ENCODE measurements around the gene CCDC30.

The CCDC30 gene

DNA sequence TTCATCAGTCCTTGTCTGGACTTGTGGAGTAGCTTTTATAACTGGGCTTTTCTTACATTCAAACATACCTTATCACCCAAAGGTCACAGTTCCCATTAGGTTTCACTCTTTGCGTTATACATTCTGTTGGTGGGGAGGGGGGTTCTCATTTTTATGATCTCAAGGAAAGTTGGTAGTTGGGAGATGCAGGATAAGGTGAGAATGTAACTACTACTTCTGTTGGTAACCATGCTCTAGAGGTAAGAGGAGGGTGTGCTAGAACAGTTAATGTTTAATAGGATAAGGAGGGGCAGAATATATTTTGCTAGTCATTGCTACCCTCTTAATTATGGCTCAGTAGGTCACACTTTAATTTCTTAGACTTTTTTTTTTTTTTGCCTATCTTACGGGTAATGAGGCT, 229.8 kb downstream of the CCDC30 start:
- Mint-ChIP-seq H3K9me3 (no peaks in the 10 kb centered on the region), H3K4me3 (no peak overlapping the region), H3K36me3 (ENCODE audit: insufficient read depth) (peaks cover 45% of the 10 kb centered on the region), H3K4me1 (peaks cover 75% of the 10 kb centered on the region), H3K27ac (ENCODE audit: low read depth) (peak overlapping the region; percentile 33), H3K27me3 (no peaks in the 10 kb centered on the region)
- DNase-seq (ENCODE audit: low spot score in 2 of 2) (no peak), ATAC-seq (replicated peaks; ENCODE audit: extremely low read depth, poor library complexity, severe bottlenecking) (no peak)

DNA sequence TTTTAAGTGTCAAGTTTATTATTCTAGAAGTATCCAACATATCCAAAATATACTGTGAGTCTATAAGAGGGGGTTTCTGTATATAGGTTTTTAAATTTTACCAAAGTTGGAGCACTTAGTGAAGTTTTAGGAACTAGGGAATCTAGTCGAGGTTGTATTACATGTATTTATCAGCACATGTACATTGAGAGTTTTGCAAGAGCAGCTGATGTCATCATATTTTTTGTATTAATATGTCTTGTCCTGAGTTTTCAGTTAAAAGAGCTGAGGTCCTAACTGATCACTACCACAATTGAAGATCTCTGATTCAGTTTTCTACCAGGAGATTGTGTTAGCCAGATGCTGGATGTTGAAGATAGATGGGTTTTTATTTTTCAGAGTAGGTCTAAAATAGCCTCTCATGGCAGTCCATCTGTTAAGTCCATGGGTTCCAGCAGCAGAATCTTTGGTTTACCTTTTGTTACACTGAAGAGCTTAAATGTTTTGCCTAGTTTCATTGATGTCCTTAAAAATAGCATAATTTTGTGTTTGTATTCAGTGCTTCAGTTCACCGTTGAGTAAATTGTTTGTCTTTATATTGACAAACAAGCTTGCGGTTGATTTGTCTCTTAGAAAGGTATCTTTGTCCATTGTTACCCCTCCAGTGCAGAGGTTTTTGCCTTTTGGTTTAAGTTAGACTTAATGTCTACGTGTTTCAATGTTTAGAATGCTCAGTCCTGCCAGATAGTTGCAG, 235.2 kb downstream of the CCDC30 start:
- Mint-ChIP-seq H3K27ac (ENCODE audit: low read depth) (peak overlapping the region; percentile 42), H3K9me3 (no peaks in the 10 kb centered on the region), H3K27me3 (no peaks in the 10 kb centered on the region), H3K36me3 (ENCODE audit: insufficient read depth) (peaks cover 89% of the 10 kb centered on the region), H3K4me3 (no peak overlapping the region), H3K4me1 (peaks cover 38% of the 10 kb centered on the region)
- DNase-seq (ENCODE audit: low spot score in 2 of 2) = no peak
- no peak for ATAC-seq (replicated peaks; ENCODE audit: extremely low read depth, poor library complexity, severe bottlenecking)

DNA sequence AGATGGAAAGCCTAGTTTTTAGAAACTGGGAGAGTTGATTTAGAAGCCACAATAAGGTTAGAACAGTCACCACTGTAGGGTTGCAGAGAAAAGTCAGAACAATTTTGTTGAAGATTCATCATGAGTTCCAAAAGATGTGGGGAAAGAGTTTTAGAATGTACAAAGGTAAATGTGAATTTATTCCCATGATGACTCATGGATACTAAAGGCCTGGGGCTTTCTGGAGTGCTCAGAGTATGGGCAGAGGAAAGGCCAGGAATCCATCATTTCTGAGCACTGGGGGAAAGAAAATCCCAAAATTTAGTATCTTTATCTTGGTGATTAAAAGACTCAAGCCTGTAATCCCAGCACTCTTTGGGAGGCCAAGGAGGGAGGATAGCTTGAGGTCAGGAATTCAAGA, 236.9 kb downstream of the CCDC30 start:
- no peak for ATAC-seq (replicated peaks; ENCODE audit: extremely low read depth, poor library complexity, severe bottlenecking)
- no peak for DNase-seq (ENCODE audit: low spot score in 2 of 2)
- peaks cover 21% of the 10 kb centered on the region for H3K4me1 Mint-ChIP-seq
- H3K36me3 Mint-ChIP-seq (ENCODE audit: insufficient read depth) = peaks cover 94% of the 10 kb centered on the region
- peak overlapping the region; percentile 42 for H3K27ac Mint-ChIP-seq (ENCODE audit: low read depth)
- no peaks in the 10 kb centered on the region for H3K9me3 Mint-ChIP-seq
- H3K27me3 Mint-ChIP-seq = no peaks in the 10 kb centered on the region
- no peak overlapping the region for H3K4me3 Mint-ChIP-seq

DNA sequence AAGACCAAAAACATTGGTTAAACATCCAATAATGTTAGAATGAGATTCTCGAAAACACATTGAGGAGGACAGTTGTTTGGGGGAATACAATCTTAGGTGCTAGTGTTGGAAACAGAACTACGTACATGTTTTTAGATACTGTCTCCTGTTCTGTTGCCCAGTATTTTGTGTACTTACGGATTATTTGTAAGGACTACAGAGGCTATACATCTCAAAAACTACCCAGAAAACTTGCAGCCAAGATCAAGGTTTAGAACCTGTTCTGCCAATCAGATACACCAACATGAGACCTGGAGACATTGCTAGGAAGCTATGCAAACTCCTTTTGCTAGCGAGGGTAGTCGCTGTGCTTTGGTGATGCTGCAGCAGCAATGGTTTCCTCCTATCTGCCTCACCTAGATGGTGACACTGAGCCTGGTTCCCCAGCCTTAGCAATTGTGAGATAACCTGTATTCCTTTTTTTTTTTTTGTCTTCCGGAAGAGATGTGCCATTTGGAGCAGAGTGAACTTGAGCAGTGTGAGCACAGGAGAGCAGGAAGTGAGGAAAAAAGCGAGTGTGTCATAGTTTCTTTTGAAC, 240.9 kb downstream of the CCDC30 start:
- H3K27me3 Mint-ChIP-seq = no peaks in the 10 kb centered on the region
- peak overlapping the region; percentile 12 for H3K27ac Mint-ChIP-seq (ENCODE audit: low read depth)
- no peaks in the 10 kb centered on the region for H3K9me3 Mint-ChIP-seq
- H3K4me1 Mint-ChIP-seq = peaks cover 11% of the 10 kb centered on the region
- H3K4me3 Mint-ChIP-seq = no peak overlapping the region
- peaks cover 69% of the 10 kb centered on the region for H3K36me3 Mint-ChIP-seq (ENCODE audit: insufficient read depth)
- no peak for ATAC-seq (replicated peaks; ENCODE audit: extremely low read depth, poor library complexity, severe bottlenecking)
- no peak for DNase-seq (ENCODE audit: low spot score in 2 of 2)
